ENCODE measurements around the gene E4F1.

- TF ChIP-seq CTCF (conservative IDR thresholded peaks at IDR 0.05; ENCODE audit: low read depth, low read length) (no peak), EZH2 (IDR thresholded peaks at IDR 0.05; ENCODE audit: low read length, unreplicated experiment) (no peak)
These were observed 57.7 kb downstream of the E4F1 start for GRCh38 chr16:2280981-2281542.
